ENCODE results near the gene MAPT.

- TF ChIP-seq POLR2AphosphoS5 (IDR thresholded peaks at IDR 0.05; ENCODE audit: insufficient read depth in 1 of 2, low read depth in 1 of 2) (no peak), CTCF (IDR thresholded peaks at IDR 0.05) (no peak), POLR2A (IDR thresholded peaks at IDR 0.05) (no peak)
These were observed 108.6 kb downstream of the MAPT start for GRCh38 chr17:46002973-46003316.
